ENCODE data around the gene SLC17A4. TPM values are rescaled to one million over a fixed set of nuclear protein-coding genes. Genes with fewer than 3 reads are reported as not detected.

Gene SLC17A4
- total and polyA plus RNA-seq, 7 experiments from 2014 or later: not detected

GRCh38 chr6:25781134-25781533 lies 26.6 kb downstream of the SLC17A4 start:
- Mint-ChIP-seq H3K9me3 (peaks cover 0 to 4% (median 0%) of the 10 kb centered on the region in 11 donors), H3K27me3 (peaks cover 0 to 7% (median 6%) of the 10 kb centered on the region in 5 donors), H3K4me3 (no peak overlapping the region), H3K36me3 (peaks cover 0 to 3% (median 0%) of the 10 kb centered on the region in 5 donors), H3K27ac (no peak overlapping the region), H3K4me1 (peaks cover 0 to 15% (median 0%) of the 10 kb centered on the region in 7 donors)
- Histone ChIP-seq H3K27me3 (ENCODE audit: control insufficient read depth in 2 of 2, insufficient read depth in 2 of 2, low read length in 2 of 2) (no peaks in the 10 kb centered on the region), H3K36me3 (ENCODE audit: control insufficient read depth in 2 of 3, insufficient read depth in 3 of 3, low read length in 3 of 3) (no peaks in the 10 kb centered on the region), H3K9me3 (ENCODE audit: control insufficient read depth in 2 of 3, low read length in 3 of 3) (no peaks in the 10 kb centered on the region), H3K27ac (ENCODE audit: low read depth, low read length) (no peak overlapping the region), H3K4me3 (ENCODE audit: low read length) (no peak overlapping the region), H3K4me1 (ENCODE audit: control insufficient read depth in 2 of 2, insufficient read depth in 2 of 2, low read length in 2 of 2) (no peaks in the 10 kb centered on the region)
- no peak for ATAC-seq
- intact Hi-C loops (cut with micrococcal nuclease): no loop called here
- ChIA-PET POLR2A (no interaction called here), CTCF (interaction anchor here (0.6 to 1.5 kb wide), 2 partner anchors 10 to 211 kb away, joined by 3 to 5 read pairs; no protein-coding TSS in a partner anchor)
- DNase-seq: no peak

GRCh38 chr6:25787428-25787827 lies 32.9 kb downstream of the SLC17A4 start:
- no peak for DNase-seq
- Histone ChIP-seq H3K27me3 (ENCODE audit: control insufficient read depth in 2 of 2, insufficient read depth in 2 of 2, low read length in 2 of 2) (no peaks in the 10 kb centered on the region), H3K36me3 (ENCODE audit: control insufficient read depth in 2 of 3, insufficient read depth in 3 of 3, low read length in 3 of 3) (no peaks in the 10 kb centered on the region), H3K4me3 (ENCODE audit: low read length) (no peak overlapping the region), H3K27ac (ENCODE audit: low read depth, low read length) (no peak overlapping the region), H3K4me1 (ENCODE audit: control insufficient read depth in 2 of 2, insufficient read depth in 2 of 2, low read length in 2 of 2) (no peaks in the 10 kb centered on the region), H3K9me3 (ENCODE audit: control insufficient read depth in 2 of 3, low read length in 3 of 3) (no peaks in the 10 kb centered on the region)
- ATAC-seq: no peak
- H3K4me1 Mint-ChIP-seq: peaks cover 0 to 3% (median 0%) of the 10 kb centered on the region in 7 donors
- H3K27ac Mint-ChIP-seq: no peak overlapping the region
- no peaks in the 10 kb centered on the region for H3K36me3 Mint-ChIP-seq
- intact Hi-C loops (cut with micrococcal nuclease): no loop called here
- H3K27me3 Mint-ChIP-seq: peaks cover 0 to 4% (median 0%) of the 10 kb centered on the region in 5 donors
- no peak overlapping the region for H3K4me3 Mint-ChIP-seq
- ChIA-PET POLR2A (interaction anchor here (0.6 kb wide), 1 partner anchor 25 kb away, joined by 3 read pairs; no protein-coding TSS in a partner anchor), CTCF (interaction anchor here (1.0 to 3.4 kb wide), 4 partner anchors 154 to 215 kb away, joined by 3 to 17 read pairs (median 10); partner anchors contain the start of gene TRIM38)
- H3K9me3 Mint-ChIP-seq: peaks cover 0 to 2% (median 0%) of the 10 kb centered on the region in 11 donors

GRCh38 chr6:25788305-25788922 lies 33.9 kb downstream of the SLC17A4 start:
- peak in 7 of 9 donors; percentile 5 to 34 (median 23) for DNase-seq
- intact Hi-C loops (cut with micrococcal nuclease): loop anchor here (1.0 to 2.0 kb wide), 6 partner anchors 94 to 215 kb away; no protein-coding TSS in a partner anchor
- H3K27ac Mint-ChIP-seq: no peak overlapping the region

GRCh38 chr6:25789475-25789874 lies 34.9 kb downstream of the SLC17A4 start:
- H3K4me1 Mint-ChIP-seq: peaks cover 0 to 3% (median 0%) of the 10 kb centered on the region in 7 donors
- intact Hi-C loops (cut with micrococcal nuclease): loop anchor here in 1 of 2 donors (2.0 kb wide), 1 partner anchor 93 kb away; no protein-coding TSS in a partner anchor
- POLR2A ChIA-PET: no interaction called here

More at GRCh38 chr6:25788305-25788922, 33.9 kb downstream of the SLC17A4 start:
- H3K4me1 ChIP-seq (ENCODE audit: control insufficient read depth in 2 of 2, insufficient read depth in 2 of 2, low read length in 2 of 2): no peaks in the 10 kb centered on the region
- H3K27me3 ChIP-seq (ENCODE audit: control insufficient read depth in 2 of 2, insufficient read depth in 2 of 2, low read length in 2 of 2): no peaks in the 10 kb centered on the region
- no peaks in the 10 kb centered on the region for H3K9me3 ChIP-seq (ENCODE audit: control insufficient read depth in 2 of 3, low read length in 3 of 3)
- Mint-ChIP-seq H3K4me3 (no peak overlapping the region), H3K9me3 (peaks cover 0 to 2% (median 0%) of the 10 kb centered on the region in 11 donors), H3K36me3 (no peaks in the 10 kb centered on the region), H3K27me3 (peaks cover 0 to 4% (median 0%) of the 10 kb centered on the region in 5 donors), H3K4me1 (peaks cover 0 to 3% (median 0%) of the 10 kb centered on the region in 7 donors)
- CTCF ChIA-PET: interaction anchor here (0.6 to 3.4 kb wide), 6 partner anchors 74 to 709 kb away, joined by 3 to 17 read pairs (median 4); no protein-coding TSS in a partner anchor
- peak; percentile 70 for ATAC-seq
- no peak overlapping the region for H3K27ac ChIP-seq (ENCODE audit: low read depth, low read length)
- POLR2A ChIA-PET: no interaction called here
- H3K36me3 ChIP-seq (ENCODE audit: control insufficient read depth in 2 of 3, insufficient read depth in 3 of 3, low read length in 3 of 3): no peaks in the 10 kb centered on the region
- H3K4me3 ChIP-seq (ENCODE audit: low read length): no peak overlapping the region

GRCh38 chr6:25792016-25792415 lies 37.5 kb downstream of the SLC17A4 start:
- ChIA-PET CTCF (no interaction called here), POLR2A (no interaction called here)
- Histone ChIP-seq H3K36me3 (ENCODE audit: control insufficient read depth in 2 of 3, insufficient read depth in 3 of 3, low read length in 3 of 3) (no peaks in the 10 kb centered on the region), H3K27ac (ENCODE audit: low read depth, low read length) (no peak overlapping the region), H3K27me3 (ENCODE audit: control insufficient read depth in 2 of 2, insufficient read depth in 2 of 2, low read length in 2 of 2) (no peaks in the 10 kb centered on the region), H3K4me1 (ENCODE audit: control insufficient read depth in 2 of 2, insufficient read depth in 2 of 2, low read length in 2 of 2) (no peaks in the 10 kb centered on the region), H3K4me3 (ENCODE audit: low read length) (no peak overlapping the region), H3K9me3 (ENCODE audit: control insufficient read depth in 2 of 3, low read length in 3 of 3) (no peaks in the 10 kb centered on the region)
- peaks cover 0 to 7% (median 0%) of the 10 kb centered on the region in 5 donors for H3K27me3 Mint-ChIP-seq
- no peak for DNase-seq
- H3K9me3 Mint-ChIP-seq: no peaks in the 10 kb centered on the region
- no peaks in the 10 kb centered on the region for H3K36me3 Mint-ChIP-seq
- intact Hi-C loops (cut with micrococcal nuclease): no loop called here
- peaks cover 0 to 3% (median 0%) of the 10 kb centered on the region in 7 donors for H3K4me1 Mint-ChIP-seq
- ATAC-seq: no peak
- H3K27ac Mint-ChIP-seq: no peak overlapping the region
- no peak overlapping the region for H3K4me3 Mint-ChIP-seq

More at GRCh38 chr6:25789475-25789874, 34.9 kb downstream of the SLC17A4 start:
- no peaks in the 10 kb centered on the region for H3K36me3 ChIP-seq (ENCODE audit: control insufficient read depth in 2 of 3, insufficient read depth in 3 of 3, low read length in 3 of 3)
- no peaks in the 10 kb centered on the region for H3K4me1 ChIP-seq (ENCODE audit: control insufficient read depth in 2 of 2, insufficient read depth in 2 of 2, low read length in 2 of 2)
- H3K27me3 ChIP-seq (ENCODE audit: control insufficient read depth in 2 of 2, insufficient read depth in 2 of 2, low read length in 2 of 2): no peaks in the 10 kb centered on the region
- no peak for ATAC-seq
- DNase-seq: no peak
- H3K27ac Mint-ChIP-seq: no peak overlapping the region
- CTCF ChIA-PET: interaction anchor here (1.1 to 3.4 kb wide), 4 partner anchors 102 to 213 kb away, joined by 4 to 17 read pairs (median 10); no protein-coding TSS in a partner anchor
- no peak overlapping the region for H3K4me3 Mint-ChIP-seq
- no peaks in the 10 kb centered on the region for H3K36me3 Mint-ChIP-seq
- no peaks in the 10 kb centered on the region for H3K9me3 ChIP-seq (ENCODE audit: control insufficient read depth in 2 of 3, low read length in 3 of 3)
- no peaks in the 10 kb centered on the region for H3K9me3 Mint-ChIP-seq
- H3K27me3 Mint-ChIP-seq: peaks cover 0 to 4% (median 0%) of the 10 kb centered on the region in 5 donors
- no peak overlapping the region for H3K4me3 ChIP-seq (ENCODE audit: low read length)
- H3K27ac ChIP-seq (ENCODE audit: low read depth, low read length): no peak overlapping the region

- CTCF ChIA-PET: no interaction called here
- Mint-ChIP-seq H3K4me1 (no peaks in the 10 kb centered on the region), H3K4me3 (no peak overlapping the region), H3K27me3 (peaks cover 0 to 16% (median 0%) of the 10 kb centered on the region in 5 donors), H3K36me3 (no peaks in the 10 kb centered on the region), H3K9me3 (no peaks in the 10 kb centered on the region), H3K27ac (no peak overlapping the region)
- H3K9me3 ChIP-seq (ENCODE audit: control insufficient read depth in 2 of 3, low read length in 3 of 3): no peaks in the 10 kb centered on the region
- no peaks in the 10 kb centered on the region for H3K4me1 ChIP-seq (ENCODE audit: control insufficient read depth in 2 of 2, insufficient read depth in 2 of 2, low read length in 2 of 2)
- intact Hi-C loops (cut with micrococcal nuclease): no loop called here
- no peak for DNase-seq
- no peak overlapping the region for H3K27ac ChIP-seq (ENCODE audit: low read depth, low read length)
- no peaks in the 10 kb centered on the region for H3K36me3 ChIP-seq (ENCODE audit: control insufficient read depth in 2 of 3, insufficient read depth in 3 of 3, low read length in 3 of 3)
- no peaks in the 10 kb centered on the region for H3K27me3 ChIP-seq (ENCODE audit: control insufficient read depth in 2 of 2, insufficient read depth in 2 of 2, low read length in 2 of 2)
- ATAC-seq: no peak
- POLR2A ChIA-PET: no interaction called here
- H3K4me3 ChIP-seq (ENCODE audit: low read length): no peak overlapping the region
Measured at GRCh38 chr6:25793970-25794369, 39.4 kb downstream of the SLC17A4 start.

Measured in naive thymus-derived CD4-positive, alpha-beta T cell (primary cell).